ENCODE results near the gene ANKRD29. TPM values are rescaled to one million over a fixed set of nuclear protein-coding genes. Genes with fewer than 3 reads are reported as not detected.

ANKRD29 gene
- total RNA-seq, 1 donor from 2014 or later, result not detected

DNA sequence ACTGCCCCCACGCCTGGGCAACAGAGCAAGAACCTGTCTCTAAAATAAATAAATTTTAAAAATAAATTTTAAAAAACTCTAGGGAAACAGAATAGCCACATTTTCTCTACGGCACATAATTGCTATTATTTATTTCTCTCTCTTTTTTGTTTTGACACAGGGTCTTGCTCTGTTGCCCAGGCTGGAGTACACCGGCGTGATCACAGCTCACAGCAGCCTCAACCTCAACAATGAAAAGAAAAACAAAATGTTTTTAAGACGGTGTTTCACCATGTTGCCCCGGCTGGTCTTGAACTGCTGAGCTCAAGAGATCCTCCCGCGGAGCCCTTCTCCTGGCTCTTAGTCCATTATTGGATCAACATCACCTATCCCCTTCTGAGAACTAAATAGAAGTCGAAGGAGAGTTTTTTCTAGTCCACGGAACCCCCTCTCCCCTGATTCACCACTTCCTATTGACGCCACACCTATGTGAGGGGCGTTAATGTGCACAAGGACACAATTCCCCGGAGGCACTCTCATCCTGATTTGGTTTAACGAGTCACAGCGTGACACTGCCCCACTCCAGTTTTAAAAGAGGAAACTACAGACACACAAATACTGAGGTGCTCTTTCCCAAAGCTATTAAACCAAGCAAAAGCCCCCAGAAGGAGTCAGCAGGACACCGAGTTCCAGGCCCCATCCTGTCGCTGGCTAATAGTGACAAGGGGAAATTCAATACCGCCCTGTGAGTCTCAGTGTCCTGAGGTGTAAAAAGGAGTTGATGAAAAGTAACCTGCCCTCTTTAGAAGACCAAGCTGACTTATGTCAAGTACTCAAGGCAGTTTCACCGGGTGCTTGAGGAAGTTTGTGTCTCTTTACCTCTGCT is 77.5 kb downstream of the ANKRD29 start:
- peaks cover 4% of the 10 kb centered on the region for H3K27me3 Mint-ChIP-seq (ENCODE audit: unreplicated experiment)
- TF ChIP-seq, protein P1, sequence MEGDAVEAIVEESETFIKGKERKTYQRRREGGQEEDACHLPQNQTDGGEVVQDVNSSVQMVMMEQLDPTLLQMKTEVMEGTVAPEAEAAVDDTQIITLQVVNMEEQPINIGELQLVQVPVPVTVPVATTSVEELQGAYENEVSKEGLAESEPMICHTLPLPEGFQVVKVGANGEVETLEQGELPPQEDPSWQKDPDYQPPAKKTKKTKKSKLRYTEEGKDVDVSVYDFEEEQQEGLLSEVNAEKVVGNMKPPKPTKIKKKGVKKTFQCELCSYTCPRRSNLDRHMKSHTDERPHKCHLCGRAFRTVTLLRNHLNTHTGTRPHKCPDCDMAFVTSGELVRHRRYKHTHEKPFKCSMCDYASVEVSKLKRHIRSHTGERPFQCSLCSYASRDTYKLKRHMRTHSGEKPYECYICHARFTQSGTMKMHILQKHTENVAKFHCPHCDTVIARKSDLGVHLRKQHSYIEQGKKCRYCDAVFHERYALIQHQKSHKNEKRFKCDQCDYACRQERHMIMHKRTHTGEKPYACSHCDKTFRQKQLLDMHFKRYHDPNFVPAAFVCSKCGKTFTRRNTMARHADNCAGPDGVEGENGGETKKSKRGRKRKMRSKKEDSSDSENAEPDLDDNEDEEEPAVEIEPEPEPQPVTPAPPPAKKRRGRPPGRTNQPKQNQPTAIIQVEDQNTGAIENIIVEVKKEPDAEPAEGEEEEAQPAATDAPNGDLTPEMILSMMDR (IDR thresholded peaks at IDR 0.05; ENCODE audit: partially characterized antibody, unreplicated experiment), result no peak
- no peak for DNase-seq
- peak overlapping the region; percentile 94 for H3K4me3 Mint-ChIP-seq (ENCODE audit: unreplicated experiment)
- peaks cover 7% of the 10 kb centered on the region for H3K4me1 Mint-ChIP-seq (ENCODE audit: low read depth, unreplicated experiment)
- no peaks in the 10 kb centered on the region for H3K36me3 Mint-ChIP-seq (ENCODE audit: unreplicated experiment)
- peaks cover 7% of the 10 kb centered on the region for H3K9me3 Mint-ChIP-seq (ENCODE audit: unreplicated experiment)
- H3K27ac Mint-ChIP-seq (ENCODE audit: unreplicated experiment), result peak overlapping the region; percentile 74

DNA sequence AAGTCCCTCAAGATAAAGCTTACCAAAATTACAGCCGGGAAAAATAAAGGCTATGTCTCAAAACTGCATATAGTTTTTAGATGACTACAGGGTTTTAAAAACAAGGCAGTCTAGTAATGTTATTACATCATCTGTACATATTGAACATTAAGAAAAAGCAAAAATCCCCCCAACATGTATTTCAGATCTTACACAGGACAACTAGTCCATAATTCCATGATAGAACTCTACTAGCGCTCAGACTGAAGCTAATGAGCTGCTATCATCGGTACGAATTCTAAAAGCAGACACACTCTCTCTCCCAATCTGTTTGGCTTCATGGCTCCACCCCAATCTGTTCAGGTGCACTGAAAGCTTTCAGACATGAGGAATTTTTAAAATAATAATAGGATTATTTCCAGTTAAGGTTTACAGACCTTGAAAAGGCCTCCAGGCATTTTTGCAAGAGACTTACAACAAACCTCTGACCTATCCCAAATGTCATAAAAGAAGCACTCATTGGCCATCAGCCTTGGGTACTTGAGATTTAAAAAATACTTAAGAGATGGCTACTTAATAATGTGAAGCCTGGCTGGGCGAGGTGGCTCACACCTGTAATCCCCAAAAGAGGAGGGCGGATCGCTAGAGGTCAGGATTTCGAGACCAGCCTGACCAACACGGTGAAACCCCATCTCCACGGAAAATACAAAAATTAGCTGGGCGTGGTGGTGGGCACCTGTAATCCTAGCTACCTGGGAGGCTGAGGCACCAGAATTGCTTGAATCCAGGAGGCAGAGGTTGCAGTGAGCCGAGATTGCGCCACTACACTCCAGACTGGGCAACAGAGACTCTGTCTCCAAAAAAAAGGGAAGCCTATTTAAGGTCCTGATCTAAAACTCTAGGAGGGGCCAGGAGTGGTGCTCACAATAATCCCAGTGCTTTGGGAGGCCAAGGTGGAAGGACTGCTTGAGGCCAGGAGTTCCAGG is 78.4 kb downstream of the ANKRD29 start:
- Mint-ChIP-seq H3K27me3 (ENCODE audit: unreplicated experiment) (peaks cover 4% of the 10 kb centered on the region), H3K9me3 (ENCODE audit: unreplicated experiment) (peaks cover 7% of the 10 kb centered on the region), H3K36me3 (ENCODE audit: unreplicated experiment) (no peaks in the 10 kb centered on the region), H3K4me1 (ENCODE audit: low read depth, unreplicated experiment) (peaks cover 7% of the 10 kb centered on the region), H3K4me3 (ENCODE audit: unreplicated experiment) (peak overlapping the region; percentile 63), H3K27ac (ENCODE audit: unreplicated experiment) (no peak overlapping the region)
- TF ChIP-seq, protein P1 (IDR thresholded peaks at IDR 0.05; ENCODE audit: partially characterized antibody, unreplicated experiment), result no peak
- no peak for DNase-seq

DNA sequence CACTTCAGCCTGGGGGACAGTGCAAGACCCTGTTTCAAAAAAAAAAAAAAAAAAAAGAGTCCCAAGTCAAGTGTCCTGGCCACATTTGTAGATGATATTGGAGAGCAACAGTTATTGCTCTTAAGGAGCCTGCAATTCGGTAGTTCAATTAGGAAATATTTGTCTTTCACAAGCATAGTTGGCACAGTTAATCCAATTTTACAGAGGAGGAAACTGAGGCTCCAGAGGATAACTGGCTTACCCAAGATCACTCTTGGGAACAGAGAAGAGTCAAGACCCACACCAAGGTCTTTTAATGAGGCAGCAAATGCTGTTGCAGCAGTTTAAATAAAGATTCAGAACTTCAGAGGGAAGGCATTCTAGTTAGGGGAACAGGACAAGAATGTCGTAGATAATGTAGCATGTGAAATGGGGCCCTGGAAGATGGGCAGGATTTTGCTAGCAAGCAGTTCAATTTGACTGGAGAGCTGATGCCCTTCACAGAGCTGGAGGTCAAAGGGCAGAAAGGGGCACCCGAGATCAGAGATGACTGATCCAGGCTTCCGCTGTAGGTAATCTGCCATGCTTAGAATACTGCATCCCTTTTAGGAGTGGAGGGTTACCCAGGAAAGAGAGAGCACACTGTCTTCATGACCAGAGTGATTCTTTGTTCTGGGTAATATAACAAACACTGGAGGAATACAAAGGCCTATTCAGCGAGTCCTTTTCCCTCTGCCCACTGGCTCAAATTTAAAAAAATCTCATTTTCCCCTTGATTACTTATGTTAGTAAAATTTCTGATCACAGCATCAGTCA is 79.4 kb downstream of the ANKRD29 start:
- peaks cover 9% of the 10 kb centered on the region for H3K9me3 Mint-ChIP-seq (ENCODE audit: unreplicated experiment)
- TF ChIP-seq, protein P1 (IDR thresholded peaks at IDR 0.05; ENCODE audit: partially characterized antibody, unreplicated experiment), result no peak
- H3K27ac Mint-ChIP-seq (ENCODE audit: unreplicated experiment), result no peak overlapping the region
- H3K27me3 Mint-ChIP-seq (ENCODE audit: unreplicated experiment), result peaks cover 6% of the 10 kb centered on the region
- H3K4me3 Mint-ChIP-seq (ENCODE audit: unreplicated experiment), result no peak overlapping the region
- no peak for DNase-seq
- peaks cover 10% of the 10 kb centered on the region for H3K4me1 Mint-ChIP-seq (ENCODE audit: low read depth, unreplicated experiment)
- H3K36me3 Mint-ChIP-seq (ENCODE audit: unreplicated experiment), result peaks cover 5% of the 10 kb centered on the region

DNA sequence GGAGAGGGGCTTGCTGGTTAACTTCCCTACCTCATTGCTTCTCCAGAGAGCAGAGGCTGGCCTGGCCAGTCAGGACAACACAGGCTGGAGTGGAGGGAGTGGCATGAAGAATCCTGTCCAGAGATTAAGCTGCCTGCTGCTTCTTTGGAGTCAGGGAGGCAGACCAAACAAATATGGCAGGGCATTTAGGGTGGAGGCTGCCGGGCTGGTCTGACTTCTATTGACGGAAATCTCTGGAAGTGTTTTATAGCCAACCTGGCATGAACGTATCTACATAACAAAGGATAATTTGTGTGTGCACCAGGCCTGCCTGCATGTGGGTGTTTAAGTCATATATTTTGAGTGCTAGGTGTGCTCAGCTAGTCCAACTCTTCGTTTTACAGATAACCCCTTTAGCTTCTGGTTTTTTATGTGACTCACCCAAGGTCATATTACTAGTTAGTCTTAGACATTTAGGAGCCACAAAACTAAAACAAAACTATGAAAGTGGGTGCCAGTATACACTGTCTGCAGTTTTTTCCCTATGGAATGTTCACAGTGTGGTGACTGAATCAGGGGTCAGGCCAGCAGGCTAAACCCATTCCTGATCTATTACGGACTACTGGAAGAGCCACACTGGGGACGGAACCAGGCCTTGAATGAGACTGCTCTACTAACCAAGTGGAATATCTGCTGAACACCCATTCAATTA is 81.9 kb downstream of the ANKRD29 start:
- TF ChIP-seq, protein P1 (IDR thresholded peaks at IDR 0.05; ENCODE audit: partially characterized antibody, unreplicated experiment), result no peak
- peaks cover 7% of the 10 kb centered on the region for H3K9me3 Mint-ChIP-seq (ENCODE audit: unreplicated experiment)
- no peak overlapping the region for H3K27ac Mint-ChIP-seq (ENCODE audit: unreplicated experiment)
- H3K36me3 Mint-ChIP-seq (ENCODE audit: unreplicated experiment), result peaks cover 10% of the 10 kb centered on the region
- peaks cover 10% of the 10 kb centered on the region for H3K4me1 Mint-ChIP-seq (ENCODE audit: low read depth, unreplicated experiment)
- DNase-seq, result no peak
- H3K27me3 Mint-ChIP-seq (ENCODE audit: unreplicated experiment), result peaks cover 4% of the 10 kb centered on the region
- no peak overlapping the region for H3K4me3 Mint-ChIP-seq (ENCODE audit: unreplicated experiment)
